Muscle of leg (tissue), 16 donors: ENCODE data around the gene FUT3. TPM values are rescaled to one million over a fixed set of nuclear protein-coding genes. Genes with fewer than 3 reads are reported as not detected.
A peak's percentile ranks its signal among the peaks of the same experiment; 100 is the strongest.

Source experiments
- DNase-seq: peaks from one replicate; pipeline ENCODE4 v3.0.0; 2013
- H3K27ac ChIP-seq: one replicate; pipeline ENCODE4 v1.5.1; 2013; ENCODE audit warnings: mild to moderate bottlenecking, low read length, control low read depth
- H3K27me3 ChIP-seq: one replicate; pipeline ENCODE4 v1.6.1; 2013; ENCODE audit warnings: low read length; ENCODE audit not compliant: control insufficient read depth, insufficient read depth
- H3K36me3 ChIP-seq: one replicate; pipeline ENCODE4 v1.6.1; 2013; ENCODE audit warnings: low read length; ENCODE audit not compliant: control insufficient read depth, insufficient read depth
- H3K4me1 ChIP-seq: one replicate; pipeline ENCODE4 v1.6.1; 2013; ENCODE audit warnings: low read length; ENCODE audit not compliant: control insufficient read depth, insufficient read depth
- H3K4me3 ChIP-seq: one replicate; pipeline ENCODE4 v1.5.1; 2013; ENCODE audit warnings: low read length, control low read depth
- H3K9me3 ChIP-seq: replicated peaks from 2 replicates; pipeline ENCODE4 v1.6.1; 2013; ENCODE audit warnings: low read depth, low read length; ENCODE audit not compliant: control insufficient read depth
- WGBS: methylation state at CpG from one replicate; pipeline ENCODE4 v1.1.5; 2013; ENCODE audit warnings: missing lambda C conversion rate; ENCODE audit not compliant: insufficient coverage; 5-methylcytosine and 5-hydroxymethylcytosine counted together
- long read RNA-seq, 11 donors: transcript quantifications; one replicate each; lab custom pipeline, GENCODE V29; 2026
- polyA plus RNA-seq, 8 donors: library from polyadenylated mRNA; unstranded; fragments of 120-200 nt; gene quantifications; one replicate each; pipeline versions ENCODE4 v1.2.1 to v1.2.3, GENCODE V29; 2013; ENCODE audit warnings: inconsistent platforms in 1 of 8, low replicate concordance in 1 of 8; ENCODE audit not compliant: insufficient read length in 8 of 8, insufficient read depth in 1 of 8
- total RNA-seq: library from RNA; stranded (reverse); fragments of 120-200 nt; gene quantifications from one replicate; pipeline ENCODE4 v1.2.4, GENCODE V29; 2013

FUT3 gene
- total RNA-seq (0.09 TPM), polyA plus RNA-seq (under 1 TPM in 4 of 8 donors, not detected in 4; 0.06 to 0.38 (median 0.30) TPM)
- long read RNA-seq, donor 1: 0 reads
- long read RNA-seq, donor 2: 0 reads
- long read RNA-seq, donor 3: 0 reads
- long read RNA-seq, donor 4: 0 reads
- long read RNA-seq, donor 5: 0 reads
- long read RNA-seq, donor 6: 0 reads
- long read RNA-seq, donor 7: 0 reads
- long read RNA-seq, donor 8: 0 reads
- long read RNA-seq, donor 9: 0 reads
- long read RNA-seq, donor 10, partial matches to known transcripts: 0 of 1 reads
- long read RNA-seq, donor 10, other reads (novel, unspliced or antisense): 0 of 1 reads
- long read RNA-seq, donor 11: 0 reads

- DNase-seq: no peak
- no peaks in the 10 kb centered on the region for H3K4me1 ChIP-seq
- no peaks in the 10 kb centered on the region for H3K36me3 ChIP-seq
- H3K27me3 ChIP-seq: peaks cover 7% of the 10 kb centered on the region
- no peak within 1 kb of the TSS for H3K4me3 ChIP-seq
- WGBS: 78% methylated on average over 10 of the region's 10 CpGs
- no peaks in the 10 kb centered on the region for H3K9me3 ChIP-seq
- no peak within 1 kb of the TSS for H3K27ac ChIP-seq
Measured at GRCh38 chr19:5851302-5851701, at the start of gene FUT3. TSS of gene FUT3 (minus strand) at chr19:5851449.

DNA sequence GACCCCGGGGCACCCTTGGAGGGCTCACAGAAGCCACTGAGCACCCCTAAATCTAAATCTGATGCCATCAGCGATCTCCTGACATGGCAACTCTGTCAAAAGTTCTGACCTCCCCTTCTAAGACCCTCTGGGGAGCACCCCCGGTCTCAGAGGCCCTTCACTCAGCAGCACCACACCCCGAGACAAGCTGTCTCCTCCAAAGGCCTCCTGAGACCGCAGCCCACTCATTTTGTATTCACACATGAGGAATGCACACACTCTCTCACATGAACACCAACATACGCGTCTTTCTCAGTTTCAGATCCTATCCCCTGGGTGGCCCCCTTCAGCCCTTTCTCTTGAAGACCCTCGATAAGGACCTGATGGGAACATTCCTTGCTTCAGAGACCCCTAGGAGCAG is 49.7 kb upstream of the FUT3 start:
- Histone ChIP-seq H3K4me3 (no peak overlapping the region), H3K4me1 (peaks cover 20% of the 10 kb centered on the region), H3K9me3 (no peaks in the 10 kb centered on the region), H3K27me3 (no peaks in the 10 kb centered on the region), H3K27ac (no peak overlapping the region), H3K36me3 (peaks cover 23% of the 10 kb centered on the region)
- no peak for DNase-seq
- 77% methylated on average over 5 of the region's 8 CpGs for WGBS

GRCh38 chr19:5899728-5900526 is 48.7 kb upstream of the FUT3 start:
- Histone ChIP-seq H3K27me3 (no peaks in the 10 kb centered on the region), H3K36me3 (peaks cover 33% of the 10 kb centered on the region), H3K9me3 (no peaks in the 10 kb centered on the region), H3K27ac (no peak overlapping the region), H3K4me1 (peaks cover 16% of the 10 kb centered on the region), H3K4me3 (no peak overlapping the region)
- DNase-seq: no peak
- 91% methylated on average over 12 of the region's 13 CpGs for WGBS

DNA sequence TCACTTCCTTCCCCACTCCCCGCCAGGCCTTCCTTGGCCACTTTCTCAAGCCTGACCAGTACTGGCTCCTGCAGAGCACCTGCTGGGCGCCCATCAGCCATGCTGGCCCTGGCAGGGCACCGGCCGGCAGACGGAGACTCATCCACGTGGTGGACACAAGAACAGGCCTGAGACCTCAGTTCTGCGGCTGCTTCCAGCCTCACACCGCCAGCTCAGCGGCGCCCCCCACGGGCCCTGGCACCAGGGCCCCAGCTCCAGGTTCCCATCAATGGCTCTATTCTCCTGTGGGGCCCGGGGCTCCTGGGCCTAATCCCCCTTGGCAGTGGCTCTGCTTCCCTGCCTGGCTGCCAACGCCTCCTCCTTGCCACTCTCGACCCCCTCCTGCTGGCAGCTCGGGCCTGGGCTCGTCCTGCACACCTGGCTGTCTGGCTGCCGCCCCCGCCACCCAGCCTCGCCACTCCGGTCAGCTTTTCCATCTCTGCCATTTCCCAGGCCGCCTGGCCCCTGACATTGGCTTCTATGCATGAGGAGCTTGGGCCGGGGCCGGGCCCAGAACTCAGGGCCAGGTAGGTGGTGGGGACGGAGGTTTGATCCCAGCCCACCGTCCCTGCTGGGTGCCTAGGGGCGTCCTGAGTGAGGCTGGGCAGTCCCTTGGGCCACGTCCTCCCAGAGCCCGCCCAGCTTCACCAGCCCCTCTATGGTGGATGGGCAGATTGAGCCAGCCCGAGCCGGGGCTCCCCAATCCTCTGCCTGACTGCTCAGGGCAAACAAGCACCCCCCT is 46.1 kb upstream of the FUT3 start:
- Histone ChIP-seq H3K4me3 (no peak overlapping the region), H3K27me3 (peaks cover 1% of the 10 kb centered on the region), H3K27ac (no peak overlapping the region), H3K36me3 (peaks cover 43% of the 10 kb centered on the region), H3K4me1 (peaks cover 32% of the 10 kb centered on the region), H3K9me3 (no peaks in the 10 kb centered on the region)
- WGBS: 80% methylated on average over 21 of the region's 30 CpGs
- no peak for DNase-seq

DNA sequence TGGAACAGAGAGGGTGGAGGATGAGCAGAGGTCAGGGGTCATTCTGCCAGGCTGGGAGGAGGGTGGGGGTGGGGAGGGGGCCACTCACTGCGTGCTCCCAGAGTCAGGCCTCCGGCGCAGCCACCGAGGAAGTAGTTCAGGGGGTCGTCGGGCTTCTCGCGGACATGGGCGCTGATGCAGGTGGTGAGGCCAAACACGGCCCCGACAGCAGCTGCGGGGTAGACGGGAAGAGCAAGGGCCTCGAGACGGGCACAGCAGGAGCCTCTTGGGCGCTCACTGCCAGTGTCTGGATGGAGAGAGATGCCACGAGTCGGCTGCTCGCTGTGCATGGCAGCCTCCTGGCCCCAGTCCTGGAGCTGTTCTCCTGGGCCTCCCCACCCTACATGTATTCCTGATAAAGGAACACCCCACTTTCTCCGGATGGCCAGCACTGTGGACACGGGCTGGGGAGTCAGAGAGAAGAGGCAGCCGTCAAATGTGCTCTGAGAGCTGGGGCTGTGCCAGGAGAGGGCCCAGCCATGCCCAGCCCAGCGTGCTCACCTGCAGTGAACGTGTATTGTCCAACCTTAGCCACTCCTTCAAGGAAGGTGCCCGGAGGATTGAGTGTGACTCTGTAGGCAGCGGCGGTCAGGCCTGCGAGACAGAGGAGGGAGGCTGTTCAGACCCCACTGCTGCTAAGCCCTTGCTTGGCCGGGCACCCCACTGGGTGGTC is 45.3 kb upstream of the FUT3 start:
- Histone ChIP-seq H3K4me3 (no peak overlapping the region), H3K4me1 (peaks cover 41% of the 10 kb centered on the region), H3K9me3 (no peaks in the 10 kb centered on the region), H3K36me3 (peaks cover 43% of the 10 kb centered on the region), H3K27me3 (peaks cover 9% of the 10 kb centered on the region), H3K27ac (no peak overlapping the region)
- DNase-seq: no peak
- 89% methylated on average over 27 of the region's 29 CpGs for WGBS

DNA sequence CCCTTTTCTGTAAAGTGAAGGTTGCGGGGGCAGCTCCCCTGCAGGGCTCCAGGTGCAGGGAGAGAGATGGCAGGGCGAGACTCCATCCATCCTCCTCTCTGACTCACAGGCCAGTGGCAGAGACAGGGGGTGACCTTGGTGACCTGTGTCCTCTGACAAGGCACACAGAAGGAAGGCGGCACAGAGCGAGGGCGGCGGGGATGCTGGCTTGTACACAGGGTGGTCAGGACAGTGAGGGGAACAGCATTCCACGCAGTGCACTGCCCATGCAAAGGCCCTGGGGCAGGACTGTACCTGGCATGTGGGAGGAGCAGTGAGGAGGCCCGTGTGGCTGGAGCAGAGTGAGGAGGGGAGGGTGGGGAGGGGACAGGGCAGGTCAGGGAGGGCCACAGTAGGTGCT is 44.6 kb upstream of the FUT3 start:
- no peak for DNase-seq
- no peak overlapping the region for H3K27ac ChIP-seq
- H3K4me1 ChIP-seq: peaks cover 41% of the 10 kb centered on the region
- 89% methylated on average over 8 of the region's 8 CpGs for WGBS
- H3K27me3 ChIP-seq: peaks cover 15% of the 10 kb centered on the region
- peaks cover 39% of the 10 kb centered on the region for H3K36me3 ChIP-seq
- no peak overlapping the region for H3K4me3 ChIP-seq
- H3K9me3 ChIP-seq: no peaks in the 10 kb centered on the region

DNA sequence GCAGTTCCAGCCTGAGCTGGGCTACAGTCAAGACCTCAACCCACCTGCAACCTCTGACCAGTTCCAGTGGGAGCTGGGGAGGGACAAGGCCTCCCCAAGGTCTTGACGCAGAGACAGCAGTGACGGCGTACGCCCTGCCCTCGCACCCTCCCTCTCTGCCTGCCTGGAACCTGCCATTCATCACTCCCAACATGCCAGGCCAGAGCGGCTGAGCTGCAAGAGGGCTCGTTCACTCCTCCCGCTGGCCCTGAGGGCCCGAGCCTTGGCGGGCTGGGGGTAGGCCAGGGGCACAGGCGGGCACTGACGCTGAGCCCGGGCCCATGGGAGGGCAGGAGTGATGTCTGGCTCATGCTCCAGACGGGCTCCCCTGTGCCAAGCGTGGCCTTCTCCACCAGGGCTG is 44.2 kb upstream of the FUT3 start:
- H3K9me3 ChIP-seq: no peaks in the 10 kb centered on the region
- peaks cover 17% of the 10 kb centered on the region for H3K27me3 ChIP-seq
- peaks cover 37% of the 10 kb centered on the region for H3K36me3 ChIP-seq
- H3K4me3 ChIP-seq: no peak overlapping the region
- WGBS: 73% methylated on average over 14 of the region's 15 CpGs
- no peak overlapping the region for H3K27ac ChIP-seq
- peaks cover 41% of the 10 kb centered on the region for H3K4me1 ChIP-seq
- DNase-seq: no peak

- Histone ChIP-seq H3K36me3 (peaks cover 33% of the 10 kb centered on the region), H3K4me3 (no peak overlapping the region)
Measured at GRCh38 chr19:5894704-5895349, 43.6 kb upstream of the FUT3 start.

DNA sequence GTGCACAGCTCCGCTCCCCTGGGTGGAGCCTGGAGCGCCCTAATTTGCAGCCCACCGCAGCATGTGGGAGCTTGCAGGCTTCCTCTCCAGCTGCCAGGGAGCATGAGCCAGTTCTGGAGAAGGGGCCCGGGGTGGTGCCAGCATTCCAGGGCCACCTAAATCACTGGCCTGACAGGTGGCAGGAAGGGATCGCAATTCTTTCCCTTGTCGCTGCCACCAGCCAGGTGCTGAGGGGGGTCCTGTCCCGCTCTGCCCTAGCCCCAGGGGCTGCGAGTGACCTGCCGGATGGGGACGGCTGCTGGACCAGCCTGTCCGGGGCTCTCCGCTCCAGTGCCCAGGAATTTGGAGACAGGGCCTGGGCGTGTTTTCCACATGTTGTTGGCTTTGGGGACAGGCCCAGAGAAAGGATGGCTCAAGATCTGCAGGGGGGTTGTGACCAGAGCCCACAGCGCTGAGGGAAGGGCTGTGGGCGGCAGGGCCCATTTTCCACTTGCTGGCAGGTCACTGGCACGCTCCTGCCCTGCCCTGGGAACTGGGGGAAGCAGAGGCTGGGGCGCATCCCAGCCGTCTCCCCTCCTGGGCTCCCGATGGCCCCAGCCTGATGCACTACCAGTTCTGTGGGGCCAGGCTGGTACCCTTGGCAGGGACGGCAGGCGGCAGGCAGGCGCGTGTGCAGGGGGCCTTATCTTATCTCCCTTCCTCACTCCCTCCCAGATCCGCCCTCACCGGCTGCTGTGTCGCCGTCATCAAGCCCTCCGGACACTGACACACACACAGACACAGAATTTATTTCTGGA is 42.9 kb upstream of the FUT3 start:
- Histone ChIP-seq H3K27ac (peak overlapping the region; percentile 29), H3K36me3 (peaks cover 33% of the 10 kb centered on the region), H3K4me3 (no peak overlapping the region), H3K4me1 (peaks cover 41% of the 10 kb centered on the region), H3K9me3 (no peaks in the 10 kb centered on the region), H3K27me3 (peaks cover 21% of the 10 kb centered on the region)
- DNase-seq: peak; percentile 51
- 55% methylated on average over 27 of the region's 28 CpGs for WGBS

More at GRCh38 chr19:5894704-5895349, 43.6 kb upstream of the FUT3 start:
- 86% methylated on average over 12 of the region's 28 CpGs for WGBS
- Histone ChIP-seq H3K9me3 (no peaks in the 10 kb centered on the region), H3K27ac (no peak overlapping the region), H3K4me1 (peaks cover 41% of the 10 kb centered on the region), H3K27me3 (peaks cover 17% of the 10 kb centered on the region)
- no peak for DNase-seq
